SK-N-SH treated with all-trans-retinoic acid at 6 μM for 48 hours (cell line): ENCODE measurements around the gene CFAP300.

ENCODE experiments used
- ATAC-seq: fragments of 200-7000 bp; cut with Tn5 transposase; 3 replicates; pipeline ENCODE4 v1.9.1; 2020; ENCODE audit warnings: mild to moderate bottlenecking, moderate library complexity
- BACH2 ChIP-seq: fragments of 250-450 bp; sonication (Bioruptor Pico); IDR thresholded peaks from 2 replicates; pipeline ENCODE4 v1.9.0; 2021; ENCODE audit warnings: mild to moderate bottlenecking, borderline replicate concordance
- CREB5 ChIP-seq: fragments of 250-450 bp; sonication (Bioruptor Pico); IDR thresholded peaks from 2 replicates; pipeline ENCODE4 v1.5.1; 2020; ENCODE audit warnings: low read depth, mild to moderate bottlenecking, moderate library complexity
- ESRRG ChIP-seq: fragments of 250-450 bp; sonication (Bioruptor Pico); IDR thresholded peaks from 2 replicates; pipeline ENCODE4 v1.6.1; 2021; ENCODE audit warnings: mild to moderate bottlenecking
- GLIS3 ChIP-seq: fragments of 250-450 bp; sonication (Bioruptor Pico); IDR thresholded peaks from 2 replicates; pipeline ENCODE4 v1.5.0; 2020; ENCODE audit warnings: mild to moderate bottlenecking, moderate library complexity
- ISL1 ChIP-seq: fragments of 250-450 bp; sonication (Bioruptor Pico); IDR thresholded peaks from 2 replicates; pipeline ENCODE4 v2.1.2; 2022; ENCODE audit warnings: mild to moderate bottlenecking, moderate library complexity
- OSR1 ChIP-seq: fragments of 250-450 bp; sonication (Bioruptor Pico); IDR thresholded peaks from 2 replicates; pipeline ENCODE4 v1.8.0; 2022; ENCODE audit warnings: moderate library complexity, mild to moderate bottlenecking, inconsistent platforms
- POU6F1 ChIP-seq: fragments of 250-450 bp; sonication (Bioruptor Pico); IDR thresholded peaks from 2 replicates; pipeline ENCODE4 v1.8.0; 2021; ENCODE audit warnings: low read depth, mild to moderate bottlenecking, moderate library complexity, borderline replicate concordance
- PPARA ChIP-seq: fragments of 250-450 bp; sonication (Bioruptor Pico); IDR thresholded peaks from 2 replicates; pipeline ENCODE4 v1.5.0; 2020; ENCODE audit warnings: mild to moderate bottlenecking, borderline replicate concordance
- RARB ChIP-seq: fragments of 250-450 bp; sonication (Bioruptor Pico); IDR thresholded peaks from 2 replicates; pipeline ENCODE4 v1.8.0; 2021; ENCODE audit warnings: mild to moderate bottlenecking, moderate library complexity
- SNAI2 ChIP-seq: fragments of 250-450 bp; sonication (Bioruptor Pico); IDR thresholded peaks from 2 replicates; pipeline ENCODE4 v1.5.0; 2020; ENCODE audit warnings: mild to moderate bottlenecking, moderate library complexity
- TCF4 ChIP-seq: fragments of 250-450 bp; sonication (Bioruptor Pico); IDR thresholded peaks from 2 replicates; pipeline ENCODE4 v1.8.0; 2021; ENCODE audit warnings: mild to moderate bottlenecking, moderate library complexity, borderline replicate concordance
- TOX ChIP-seq: fragments of 250-450 bp; sonication (Bioruptor Pico); IDR thresholded peaks from 2 replicates; pipeline ENCODE4 v1.8.0; 2021; ENCODE audit warnings: mild to moderate bottlenecking, moderate library complexity, borderline replicate concordance
- TSHZ2 ChIP-seq: fragments of 250-450 bp; sonication (Bioruptor Pico); IDR thresholded peaks from 2 replicates; pipeline ENCODE4 v1.5.0; 2020; ENCODE audit warnings: mild to moderate bottlenecking, moderate library complexity
- ZC3H10 ChIP-seq: fragments of 250-450 bp; sonication (Bioruptor Pico); IDR thresholded peaks from 2 replicates; pipeline ENCODE4 v1.5.1; 2021; ENCODE audit warnings: mild to moderate bottlenecking, moderate library complexity
- ZFP3 ChIP-seq: fragments of 250-450 bp; sonication (Bioruptor Pico); IDR thresholded peaks from 2 replicates; pipeline ENCODE4 v1.5.0; 2020; ENCODE audit warnings: mild to moderate bottlenecking, moderate library complexity
- ZFP30 ChIP-seq: fragments of 450-650 bp; formaldehyde crosslinking; IDR thresholded peaks from 2 replicates; pipeline ENCODE4 v1.5.0; 2022; ENCODE audit warnings: mild to moderate bottlenecking, moderate library complexity
- ZNF565 ChIP-seq: fragments of 450-650 bp; formaldehyde crosslinking; conservative IDR thresholded peaks from 2 replicates; pipeline ENCODE4 v1.5.0; 2020; ENCODE audit warnings: low read depth, mild to moderate bottlenecking, moderate library complexity
- ZNF70 ChIP-seq: fragments of 450-650 bp; formaldehyde crosslinking; IDR thresholded peaks from 2 replicates; pipeline ENCODE4 v1.5.0; 2020; ENCODE audit warnings: mild to moderate bottlenecking, moderate library complexity
- ZNF8 ChIP-seq: fragments of 450-650 bp; formaldehyde crosslinking; IDR thresholded peaks from 2 replicates; pipeline ENCODE4 v1.5.0; 2020; ENCODE audit warnings: mild to moderate bottlenecking, moderate library complexity
- TF ChIP-seq, protein P1 (sequence below): fragments of 250-450 bp; sonication (Bioruptor Pico); IDR thresholded peaks from 2 replicates; pipeline ENCODE4 v1.8.0; 2020; ENCODE audit warnings: mild to moderate bottlenecking, moderate library complexity, borderline replicate concordance

The CFAP300 gene

DNA sequence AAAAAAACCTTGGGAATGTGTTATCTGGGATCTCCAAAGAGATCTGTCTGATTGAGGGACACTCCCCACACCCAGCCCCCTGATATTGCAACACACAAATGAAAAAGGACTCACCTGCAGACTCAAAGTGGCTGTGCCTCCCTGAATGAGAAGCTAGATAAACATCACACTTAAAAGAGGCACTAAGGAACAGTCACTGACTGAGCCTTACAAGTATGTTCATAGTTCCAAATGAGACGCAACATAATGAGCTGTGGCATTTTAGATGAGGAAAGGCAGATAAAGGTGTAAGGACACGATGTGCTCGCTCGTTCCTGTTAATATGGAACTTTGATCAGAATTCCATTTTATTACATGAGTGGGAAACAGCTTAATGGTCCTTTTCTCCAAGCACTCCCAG lies 21.0 kb upstream of the CFAP300 start:
- no peak for TF ChIP-seq ZFP3 (CRISPR knock-in tag)
- no peak for TF ChIP-seq ZC3H10 (CRISPR knock-in tag)
- TF ChIP-seq ZNF70 (CRISPR knock-in tag): no peak
- TF ChIP-seq ISL1 (CRISPR knock-in tag): no peak
- no peak; the same call in 1 of the 3 replicates for ATAC-seq

GRCh38 chr11:102026959-102027358 lies 20.3 kb upstream of the CFAP300 start:
- TF ChIP-seq GLIS3 (CRISPR knock-in tag): no peak
- TF ChIP-seq ISL1 (CRISPR knock-in tag): no peak
- no peak for TF ChIP-seq ZNF8
- TF ChIP-seq ZNF565 (CRISPR knock-in tag): no peak
- no peak for TF ChIP-seq ZNF70 (CRISPR knock-in tag)
- no peak for TF ChIP-seq POU6F1 (CRISPR knock-in tag)
- TF ChIP-seq ZFP30 (CRISPR knock-in tag): no peak
- TF ChIP-seq, protein P1, sequence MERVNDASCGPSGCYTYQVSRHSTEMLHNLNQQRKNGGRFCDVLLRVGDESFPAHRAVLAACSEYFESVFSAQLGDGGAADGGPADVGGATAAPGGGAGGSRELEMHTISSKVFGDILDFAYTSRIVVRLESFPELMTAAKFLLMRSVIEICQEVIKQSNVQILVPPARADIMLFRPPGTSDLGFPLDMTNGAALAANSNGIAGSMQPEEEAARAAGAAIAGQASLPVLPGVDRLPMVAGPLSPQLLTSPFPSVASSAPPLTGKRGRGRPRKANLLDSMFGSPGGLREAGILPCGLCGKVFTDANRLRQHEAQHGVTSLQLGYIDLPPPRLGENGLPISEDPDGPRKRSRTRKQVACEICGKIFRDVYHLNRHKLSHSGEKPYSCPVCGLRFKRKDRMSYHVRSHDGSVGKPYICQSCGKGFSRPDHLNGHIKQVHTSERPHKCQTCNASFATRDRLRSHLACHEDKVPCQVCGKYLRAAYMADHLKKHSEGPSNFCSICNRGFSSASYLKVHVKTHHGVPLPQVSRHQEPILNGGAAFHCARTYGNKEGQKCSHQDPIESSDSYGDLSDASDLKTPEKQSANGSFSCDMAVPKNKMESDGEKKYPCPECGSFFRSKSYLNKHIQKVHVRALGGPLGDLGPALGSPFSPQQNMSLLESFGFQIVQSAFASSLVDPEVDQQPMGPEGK (CRISPR knock-in tag): no peak
- ATAC-seq: peak; percentile 42

- TF ChIP-seq CREB5 (CRISPR knock-in tag) (no peak), ZNF70 (CRISPR knock-in tag) (no peak), TOX (CRISPR knock-in tag) (no peak), POU6F1 (CRISPR knock-in tag) (no peak), RARB (CRISPR knock-in tag) (no peak), ZFP3 (CRISPR knock-in tag) (no peak), ZNF8 (no peak), ZFP30 (CRISPR knock-in tag) (no peak), ZC3H10 (CRISPR knock-in tag) (no peak), PPARA (CRISPR knock-in tag) (no peak)
These were observed 10.5 kb upstream of the CFAP300 start for GRCh38 chr11:102036757-102037156.

GRCh38 chr11:102046841-102047240 lies 396 bp upstream of the CFAP300 start:
- TF ChIP-seq TCF4 (CRISPR knock-in tag) (no peak), RARB (CRISPR knock-in tag) (no peak), ZFP3 (CRISPR knock-in tag) (no peak), ZNF565 (CRISPR knock-in tag) (no peak), OSR1 (CRISPR knock-in tag) (no peak), ZFP30 (CRISPR knock-in tag) (no peak), ZNF70 (CRISPR knock-in tag) (no peak), BACH2 (CRISPR knock-in tag) (no peak), PPARA (CRISPR knock-in tag) (no peak)
- peak; percentile 34 for ATAC-seq

More at GRCh38 chr11:102036757-102037156, 10.5 kb upstream of the CFAP300 start:
- ATAC-seq: no peak

DNA sequence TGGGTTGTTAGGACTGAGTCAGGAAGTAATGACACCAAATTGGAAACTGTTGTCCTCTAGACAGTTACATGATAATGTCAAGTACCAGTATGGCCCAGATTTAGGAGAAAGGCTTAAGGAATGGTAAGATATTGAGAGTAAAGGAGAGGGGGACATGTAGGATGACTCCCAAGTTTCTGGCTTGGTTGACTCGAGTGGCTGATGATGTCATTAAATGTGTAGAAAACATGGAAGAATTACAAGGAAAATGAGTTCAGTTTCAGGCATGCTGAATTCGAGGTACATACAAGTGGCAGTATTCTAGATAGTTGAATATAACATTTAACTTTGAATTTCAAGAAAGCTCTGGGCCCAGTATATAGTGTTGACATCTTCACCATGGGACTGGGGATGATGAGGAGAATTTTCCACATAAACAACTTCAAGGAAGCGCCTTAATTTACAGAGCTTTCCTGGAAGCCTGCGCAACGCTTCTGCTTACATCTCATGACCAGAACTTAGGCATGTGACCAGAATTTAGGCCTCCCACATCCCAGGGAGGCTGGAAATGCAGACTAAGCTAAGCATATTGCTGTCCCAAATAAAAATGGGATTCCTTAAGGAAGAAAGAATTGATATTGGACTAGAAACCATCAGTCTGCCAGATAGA lies 3.8 kb downstream of the CFAP300 start:
- TF ChIP-seq ZNF8: no peak
- no peak for TF ChIP-seq BACH2 (CRISPR knock-in tag)
- no peak for TF ChIP-seq PPARA (CRISPR knock-in tag)
- no peak for TF ChIP-seq TOX (CRISPR knock-in tag)
- TF ChIP-seq, protein P1 (CRISPR knock-in tag): no peak
- no peak for TF ChIP-seq ZNF565 (CRISPR knock-in tag)
- no peak for TF ChIP-seq ESRRG (CRISPR knock-in tag)
- TF ChIP-seq SNAI2: no peak
- no peak for TF ChIP-seq ZFP30 (CRISPR knock-in tag)
- no peak for TF ChIP-seq GLIS3 (CRISPR knock-in tag)
- TF ChIP-seq ISL1 (CRISPR knock-in tag): no peak
- TF ChIP-seq TSHZ2 (CRISPR knock-in tag): no peak
- no peak for TF ChIP-seq ZC3H10 (CRISPR knock-in tag)
- TF ChIP-seq TCF4 (CRISPR knock-in tag): no peak
- TF ChIP-seq ZNF70 (CRISPR knock-in tag): no peak
- no peak for TF ChIP-seq RARB (CRISPR knock-in tag)
- ATAC-seq: no peak
